ENCODE results near the gene GADD45A. TPM values are rescaled to one million over a fixed set of nuclear protein-coding genes. Genes with fewer than 3 reads are reported as not detected.

The GADD45A gene
- total RNA-seq, 1 experiment from 2014 or later, result 58.6 TPM

DNA sequence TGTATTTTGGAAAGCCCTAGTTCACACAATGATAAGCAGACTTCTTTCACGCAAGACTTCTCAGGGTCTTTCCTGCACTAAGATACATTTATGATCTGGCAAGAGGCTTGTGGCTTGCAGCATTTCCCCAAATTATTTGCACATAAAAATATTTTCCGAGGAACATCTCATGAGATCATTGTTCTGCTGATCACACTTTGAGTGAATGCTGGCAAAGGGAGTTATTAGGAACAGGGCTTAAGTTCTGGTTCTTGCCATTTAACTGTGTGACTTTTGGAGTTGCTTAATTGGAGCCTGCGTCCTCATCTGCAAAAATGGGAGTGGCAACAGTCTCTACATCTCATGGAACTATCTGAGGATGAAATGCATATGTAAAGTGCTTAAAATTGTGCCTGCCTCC, 50.2 kb downstream of the GADD45A start:
- no peaks in the 10 kb centered on the region for H3K36me3 ChIP-seq (ENCODE audit: control insufficient read depth, insufficient read depth, low read length)
- H3K27me3 ChIP-seq (replicated peaks; ENCODE audit: control insufficient read depth, insufficient read depth, low read length), result no peaks in the 10 kb centered on the region
- Mint-ChIP-seq H3K36me3 (ENCODE audit: insufficient read depth, unreplicated experiment) (peaks cover 7% of the 10 kb centered on the region), H3K9me3 (ENCODE audit: unreplicated experiment) (no peaks in the 10 kb centered on the region), H3K4me3 (ENCODE audit: unreplicated experiment) (no peak overlapping the region), H3K27ac (ENCODE audit: unreplicated experiment) (no peak overlapping the region), H3K4me1 (ENCODE audit: low read depth, unreplicated experiment) (peaks cover 7% of the 10 kb centered on the region), H3K27me3 (ENCODE audit: insufficient read depth, unreplicated experiment) (no peaks in the 10 kb centered on the region)
- H3K4me1 ChIP-seq, result peaks cover 26% of the 10 kb centered on the region
- ChIA-PET POLR2A (no interaction called here), CTCF (no interaction called here)
- no peak for DNase-seq
- TF ChIP-seq, protein P1, sequence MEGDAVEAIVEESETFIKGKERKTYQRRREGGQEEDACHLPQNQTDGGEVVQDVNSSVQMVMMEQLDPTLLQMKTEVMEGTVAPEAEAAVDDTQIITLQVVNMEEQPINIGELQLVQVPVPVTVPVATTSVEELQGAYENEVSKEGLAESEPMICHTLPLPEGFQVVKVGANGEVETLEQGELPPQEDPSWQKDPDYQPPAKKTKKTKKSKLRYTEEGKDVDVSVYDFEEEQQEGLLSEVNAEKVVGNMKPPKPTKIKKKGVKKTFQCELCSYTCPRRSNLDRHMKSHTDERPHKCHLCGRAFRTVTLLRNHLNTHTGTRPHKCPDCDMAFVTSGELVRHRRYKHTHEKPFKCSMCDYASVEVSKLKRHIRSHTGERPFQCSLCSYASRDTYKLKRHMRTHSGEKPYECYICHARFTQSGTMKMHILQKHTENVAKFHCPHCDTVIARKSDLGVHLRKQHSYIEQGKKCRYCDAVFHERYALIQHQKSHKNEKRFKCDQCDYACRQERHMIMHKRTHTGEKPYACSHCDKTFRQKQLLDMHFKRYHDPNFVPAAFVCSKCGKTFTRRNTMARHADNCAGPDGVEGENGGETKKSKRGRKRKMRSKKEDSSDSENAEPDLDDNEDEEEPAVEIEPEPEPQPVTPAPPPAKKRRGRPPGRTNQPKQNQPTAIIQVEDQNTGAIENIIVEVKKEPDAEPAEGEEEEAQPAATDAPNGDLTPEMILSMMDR (IDR thresholded peaks at IDR 0.05; ENCODE audit: insufficient read depth in 1 of 2, low read depth in 1 of 2, low read length in 1 of 2, severe bottlenecking in 1 of 2, unreplicated experiment in 1 of 2), result no peak
- intact Hi-C loops (cut with micrococcal nuclease; ENCODE audit: unreplicated experiment), result no loop called here
- H3K9me3 ChIP-seq, result no peaks in the 10 kb centered on the region
- no peak overlapping the region for H3K4me3 ChIP-seq (ENCODE audit: low read depth, low read length)
- no TSS peak for BruUV-seq (replicated peaks)

- H3K27me3 Mint-ChIP-seq (ENCODE audit: insufficient read depth, unreplicated experiment), result no peaks in the 10 kb centered on the region
- POLR2A ChIA-PET, result no interaction called here
- TF ChIP-seq, protein P1 (IDR thresholded peaks at IDR 0.05; ENCODE audit: insufficient read depth in 1 of 2, low read depth in 1 of 2, low read length in 1 of 2, severe bottlenecking in 1 of 2, unreplicated experiment in 1 of 2), result no peak
- peaks cover 7% of the 10 kb centered on the region for H3K36me3 Mint-ChIP-seq (ENCODE audit: insufficient read depth, unreplicated experiment)
- H3K27ac Mint-ChIP-seq (ENCODE audit: unreplicated experiment), result no peak overlapping the region
- H3K36me3 ChIP-seq (ENCODE audit: control insufficient read depth, insufficient read depth, low read length), result no peaks in the 10 kb centered on the region
- H3K4me1 ChIP-seq, result peaks cover 33% of the 10 kb centered on the region
- no peak overlapping the region for H3K4me3 Mint-ChIP-seq (ENCODE audit: unreplicated experiment)
- no peaks in the 10 kb centered on the region for H3K27me3 ChIP-seq (replicated peaks; ENCODE audit: control insufficient read depth, insufficient read depth, low read length)
- no TSS peak for BruUV-seq (replicated peaks)
- no peak for DNase-seq
- no peak overlapping the region for H3K4me3 ChIP-seq (ENCODE audit: low read depth, low read length)
- no peaks in the 10 kb centered on the region for H3K9me3 ChIP-seq
- no peaks in the 10 kb centered on the region for H3K9me3 Mint-ChIP-seq (ENCODE audit: unreplicated experiment)
- CTCF ChIA-PET, result no interaction called here
- intact Hi-C loops (cut with micrococcal nuclease; ENCODE audit: unreplicated experiment), result no loop called here
- H3K4me1 Mint-ChIP-seq (ENCODE audit: low read depth, unreplicated experiment), result peaks cover 7% of the 10 kb centered on the region
Observed at GRCh38 chr1:67735806-67736627, 51.0 kb downstream of the GADD45A start.

DNA sequence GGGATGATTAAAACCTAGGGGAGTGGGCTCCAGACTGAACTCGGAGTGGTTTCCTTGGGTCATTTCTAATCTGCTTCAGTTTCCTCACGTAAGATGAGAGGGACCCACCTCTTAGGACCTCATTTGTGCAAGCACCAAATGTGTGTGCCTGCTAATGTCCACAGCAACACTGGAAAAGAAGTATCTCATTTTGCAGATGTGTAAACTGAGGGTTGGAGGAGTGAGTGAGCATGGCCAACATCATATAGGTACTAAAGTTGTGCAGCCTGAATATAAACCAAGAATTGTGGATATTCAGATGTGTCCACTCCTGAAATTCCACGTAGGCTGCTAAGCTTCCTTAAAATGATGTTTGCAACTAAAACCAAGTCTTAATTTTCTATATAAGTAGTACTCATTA, 51.7 kb downstream of the GADD45A start:
- Mint-ChIP-seq H3K36me3 (ENCODE audit: insufficient read depth, unreplicated experiment) (peaks cover 7% of the 10 kb centered on the region), H3K4me1 (ENCODE audit: low read depth, unreplicated experiment) (peaks cover 7% of the 10 kb centered on the region), H3K27ac (ENCODE audit: unreplicated experiment) (no peak overlapping the region), H3K4me3 (ENCODE audit: unreplicated experiment) (no peak overlapping the region), H3K9me3 (ENCODE audit: unreplicated experiment) (no peaks in the 10 kb centered on the region), H3K27me3 (ENCODE audit: insufficient read depth, unreplicated experiment) (no peaks in the 10 kb centered on the region)
- Histone ChIP-seq H3K27me3 (replicated peaks; ENCODE audit: control insufficient read depth, insufficient read depth, low read length) (no peaks in the 10 kb centered on the region), H3K4me3 (ENCODE audit: low read depth, low read length) (no peak overlapping the region), H3K36me3 (ENCODE audit: control insufficient read depth, insufficient read depth, low read length) (no peaks in the 10 kb centered on the region), H3K4me1 (peaks cover 40% of the 10 kb centered on the region), H3K9me3 (no peaks in the 10 kb centered on the region)
- TF ChIP-seq, protein P1 (IDR thresholded peaks at IDR 0.05; ENCODE audit: insufficient read depth in 1 of 2, low read depth in 1 of 2, low read length in 1 of 2, severe bottlenecking in 1 of 2, unreplicated experiment in 1 of 2), result no peak
- ChIA-PET CTCF (interaction anchor here (0.9 kb wide), 1 partner anchor 36 kb away, joined by 4 read pairs; no protein-coding TSS in a partner anchor), POLR2A (no interaction called here)
- no TSS peak for BruUV-seq (replicated peaks)
- intact Hi-C loops (cut with micrococcal nuclease; ENCODE audit: unreplicated experiment), result no loop called here
- DNase-seq, result no peak

Data from Caco-2 (cell line).